Inflammatory macrophage treated with lipopolysaccharide for 1 hour (primary cell): ENCODE results near the gene HCN4.
"Not testable (repeated sequence)": the region's sequence is repeated elsewhere in the genome, so short reads cannot be mapped to it uniquely, and the experiment has no call there.

Experiments
- DNase-seq, 2 donors: peaks; one replicate each; pipeline ENCODE4 v3.0.0-alpha.2; 2020 to 2022

HCN4 gene

GRCh38 chr15:73323956-73324355 is 44.8 kb downstream of the HCN4 start:
- DNase-seq: no peak

- no peak for DNase-seq
Measured at GRCh38 chr15:73323374-73323955, 45.3 kb downstream of the HCN4 start.

DNA sequence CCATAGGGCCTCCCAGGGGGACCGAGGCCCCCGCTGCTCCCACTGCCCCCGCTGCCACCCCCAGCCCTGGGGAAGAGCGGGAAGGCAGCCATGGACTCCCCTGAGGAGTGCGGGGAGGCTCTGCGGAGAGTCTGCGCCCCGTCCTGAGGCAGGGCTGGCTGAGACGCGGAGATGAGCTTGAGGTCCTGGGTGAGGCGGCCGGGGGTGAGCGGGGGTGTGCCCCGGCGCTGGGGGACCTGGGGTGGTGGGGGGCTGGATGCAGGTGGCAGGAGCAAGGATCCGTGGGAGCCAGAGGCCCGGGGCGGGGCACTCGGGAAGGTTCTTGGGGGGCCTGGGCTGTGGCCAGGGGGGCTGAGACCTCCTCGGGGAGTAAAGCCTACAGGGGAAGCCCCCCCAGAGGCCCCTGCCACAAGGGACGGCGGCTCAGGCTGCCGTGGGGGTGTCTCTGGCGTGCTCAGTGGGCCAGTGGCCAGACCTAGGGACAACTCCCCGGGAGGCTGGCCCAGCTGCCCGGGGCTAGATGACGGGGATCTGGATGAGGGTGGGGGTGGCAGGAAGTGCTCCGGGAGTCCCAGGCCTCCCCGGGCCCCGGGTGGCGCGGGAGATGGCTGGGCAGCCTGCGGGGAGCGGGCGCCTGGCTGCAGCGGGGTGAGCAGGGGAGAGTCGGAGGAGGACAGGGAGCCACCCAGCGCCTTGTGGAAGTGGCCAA is 45.9 kb downstream of the HCN4 start:
- no peak for DNase-seq

GRCh38 chr15:73321496-73322450 is 47.0 kb downstream of the HCN4 start:
- DNase-seq: no peak

GRCh38 chr15:73320619-73321180 is 48.1 kb downstream of the HCN4 start:
- DNase-seq: no peak

DNA sequence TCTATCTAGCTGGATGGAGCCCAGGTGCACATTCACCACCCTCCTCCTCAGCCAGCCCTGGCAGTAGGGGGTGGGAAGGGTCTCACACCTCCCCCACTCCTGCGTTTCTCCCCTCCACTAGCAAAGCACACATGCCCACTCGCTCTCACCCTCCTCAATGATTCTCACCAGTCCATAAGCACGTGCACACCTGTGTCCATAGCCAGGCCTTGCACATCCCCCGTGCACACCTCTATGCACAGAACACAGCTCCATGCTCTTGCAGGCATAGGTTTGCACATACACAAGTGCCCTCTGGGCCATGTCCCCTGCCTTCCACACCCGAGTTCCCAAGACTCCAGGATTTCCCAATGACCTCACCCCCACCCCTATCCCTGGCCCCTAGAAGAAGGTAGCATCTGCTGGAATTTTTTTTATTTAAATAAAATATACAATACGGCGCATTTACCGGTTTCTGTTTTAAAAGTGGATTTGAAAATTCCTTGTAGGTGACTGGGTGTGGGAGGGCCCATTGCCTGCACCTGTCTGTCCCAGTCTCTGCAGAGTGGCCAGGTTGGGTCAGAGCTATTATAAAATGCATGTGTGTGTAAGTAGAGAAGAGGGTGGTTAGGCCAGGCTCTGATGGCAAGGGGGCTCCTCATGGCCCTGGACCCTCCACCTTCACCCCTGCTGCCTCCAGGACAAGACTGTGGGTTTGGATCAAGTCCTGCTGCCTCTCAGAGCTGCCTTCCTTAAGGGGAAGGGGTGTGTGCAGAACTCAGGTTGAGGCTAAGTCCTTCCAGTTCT is 49.1 kb downstream of the HCN4 start:
- no peak for DNase-seq

DNA sequence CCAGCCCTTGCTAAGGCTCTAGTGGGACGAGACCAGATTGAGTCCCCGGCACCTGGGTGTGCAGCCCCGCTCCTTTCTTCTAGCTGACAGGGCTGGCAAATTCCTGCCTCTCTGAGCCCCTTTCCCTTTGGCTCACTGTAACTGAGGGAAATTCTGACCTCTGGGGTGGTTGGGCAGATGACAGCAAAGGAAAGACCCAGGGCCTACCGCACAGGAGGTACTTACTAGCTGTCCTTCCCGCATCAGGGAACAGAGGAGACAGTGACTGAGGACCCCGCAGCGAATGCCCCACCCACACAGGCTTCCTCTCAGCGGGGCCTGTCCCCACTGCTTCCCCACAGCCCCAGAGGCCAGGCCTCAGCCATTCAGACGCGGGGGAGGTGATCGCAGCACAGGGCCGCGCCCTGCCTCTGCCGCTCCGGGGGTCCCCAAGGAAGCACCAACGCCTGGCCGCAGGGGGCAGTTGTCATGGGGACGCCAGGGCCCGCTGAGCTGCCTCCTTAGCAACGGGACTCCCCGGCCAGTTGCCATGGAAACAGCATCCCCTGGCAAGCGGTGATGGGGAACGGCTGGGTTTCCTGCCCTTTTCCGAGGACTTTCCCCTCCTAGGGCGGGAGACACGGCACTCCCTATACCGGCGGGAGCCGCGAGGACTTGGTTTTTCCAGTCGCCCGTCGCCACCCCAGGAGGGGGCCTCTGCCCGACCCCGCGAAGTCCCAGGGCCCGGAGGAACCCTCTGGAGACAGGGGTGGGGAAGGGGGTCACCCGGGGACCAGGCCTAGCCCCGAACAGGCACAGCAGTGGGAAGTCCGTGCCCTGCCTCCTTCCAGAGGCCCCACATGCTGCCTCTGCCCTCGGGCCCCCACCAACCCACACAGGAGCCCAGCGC is 50.1 kb downstream of the HCN4 start:
- DNase-seq: no peak

GRCh38 chr15:73317651-73318462 is 50.9 kb downstream of the HCN4 start:
- no peak for DNase-seq

- DNase-seq: no peak
Measured at GRCh38 chr15:73313861-73314260, 54.9 kb downstream of the HCN4 start.

GRCh38 chr15:73308305-73308704 is 60.5 kb downstream of the HCN4 start:
- no peak for DNase-seq

GRCh38 chr15:73305331-73306211 is 63.2 kb downstream of the HCN4 start:
- DNase-seq: peak; percentile 38 to 65

DNA sequence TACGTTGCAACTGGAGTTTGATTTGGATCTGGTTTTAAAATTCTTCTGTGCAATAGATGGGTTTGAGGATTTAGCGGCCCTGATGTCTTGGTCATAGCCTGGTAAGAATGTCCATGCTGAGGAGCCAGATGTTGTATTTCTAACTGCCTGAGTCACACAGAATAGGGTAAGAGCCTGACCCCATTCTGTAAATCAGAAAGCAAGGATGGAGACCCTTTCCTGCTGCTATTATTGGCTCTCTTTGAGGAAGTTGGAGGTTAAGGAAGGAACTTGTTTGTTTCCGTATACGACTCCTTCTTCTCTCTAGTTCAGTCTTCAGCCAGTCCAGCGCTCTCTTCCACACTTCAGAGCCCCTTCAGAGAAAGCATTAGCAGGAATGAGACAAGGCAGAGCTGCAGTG is 65.1 kb downstream of the HCN4 start:
- peak in 1 of 2 donors; percentile 18 for DNase-seq

DNA sequence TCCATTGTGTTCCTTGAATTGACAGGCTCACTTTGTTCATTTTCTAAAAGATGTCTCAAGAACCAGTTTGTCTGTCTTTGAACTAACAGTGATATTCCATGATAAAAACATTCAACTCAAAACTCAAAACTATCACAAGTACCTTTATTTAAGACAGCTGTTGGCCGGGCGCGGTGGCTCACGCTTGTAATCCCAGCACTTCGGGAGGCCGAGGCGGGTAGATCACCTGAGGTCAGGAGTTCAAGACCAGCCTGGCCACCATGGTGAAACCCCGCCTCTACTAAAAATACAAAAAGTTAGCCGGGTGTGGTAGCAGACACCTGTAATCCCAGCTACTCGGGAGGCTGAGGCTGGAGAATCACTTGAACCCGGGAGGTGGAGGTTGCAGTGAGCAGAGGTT is 68.5 kb downstream of the HCN4 start:
- DNase-seq: not testable (repeated sequence)

- peak; percentile 7 to 25 for DNase-seq
Measured at GRCh38 chr15:73298522-73299245, 70.1 kb downstream of the HCN4 start.

GRCh38 chr15:73296609-73297353 is 72.0 kb downstream of the HCN4 start:
- no peak for DNase-seq

- DNase-seq: peak; percentile 61 to 63
Measured at GRCh38 chr15:73295630-73296286, 73.0 kb downstream of the HCN4 start.

- DNase-seq: no peak
Measured at GRCh38 chr15:73293773-73294172, 75.0 kb downstream of the HCN4 start.
